ENCODE measurements around the gene CFLAR.

- TF ChIP-seq, protein P1, sequence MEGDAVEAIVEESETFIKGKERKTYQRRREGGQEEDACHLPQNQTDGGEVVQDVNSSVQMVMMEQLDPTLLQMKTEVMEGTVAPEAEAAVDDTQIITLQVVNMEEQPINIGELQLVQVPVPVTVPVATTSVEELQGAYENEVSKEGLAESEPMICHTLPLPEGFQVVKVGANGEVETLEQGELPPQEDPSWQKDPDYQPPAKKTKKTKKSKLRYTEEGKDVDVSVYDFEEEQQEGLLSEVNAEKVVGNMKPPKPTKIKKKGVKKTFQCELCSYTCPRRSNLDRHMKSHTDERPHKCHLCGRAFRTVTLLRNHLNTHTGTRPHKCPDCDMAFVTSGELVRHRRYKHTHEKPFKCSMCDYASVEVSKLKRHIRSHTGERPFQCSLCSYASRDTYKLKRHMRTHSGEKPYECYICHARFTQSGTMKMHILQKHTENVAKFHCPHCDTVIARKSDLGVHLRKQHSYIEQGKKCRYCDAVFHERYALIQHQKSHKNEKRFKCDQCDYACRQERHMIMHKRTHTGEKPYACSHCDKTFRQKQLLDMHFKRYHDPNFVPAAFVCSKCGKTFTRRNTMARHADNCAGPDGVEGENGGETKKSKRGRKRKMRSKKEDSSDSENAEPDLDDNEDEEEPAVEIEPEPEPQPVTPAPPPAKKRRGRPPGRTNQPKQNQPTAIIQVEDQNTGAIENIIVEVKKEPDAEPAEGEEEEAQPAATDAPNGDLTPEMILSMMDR (IDR thresholded peaks at IDR 0.05; ENCODE audit: insufficient read depth, low read length, poor library complexity, severe bottlenecking): no peak
- no peak for TF ChIP-seq EZH2phosphoT487 (conservative IDR thresholded peaks at IDR 0.05; ENCODE audit: low read length)
These were observed 58.7 kb downstream of the CFLAR start for GRCh38 chr2:201174687-201175086.
